A549 (cell line): Measurements from ENCODE around the gene NXN. TPM values are rescaled to one million over a fixed set of nuclear protein-coding genes. Genes with fewer than 3 reads are reported as not detected.

Experiments used
- ATAC-seq, 2 experiments: fragments of 200-7000 bp in 1 of 2; fragments of >200 bp in 1 of 2; cut with Nextera tagmentation in 1 of 2; cut with Tn5 transposase in 1 of 2; 3 replicates each; pipeline versions ENCODE4 v1.8.0 to v1.9.1; 2018 to 2020; ENCODE audit warnings: mild to moderate bottlenecking in 1 of 2, moderate library complexity in 1 of 2
- CTCF ChIA-PET: fragments of 300-600 bp; sonication (Branson Sonifier 250); formaldehyde crosslinking; extraction: SDS; loops from one replicate; lab custom pipeline; 2021; ENCODE audit warnings: antibody characterized with exemption, inconsistent platforms; lab: Yijun Ruan, JAX
- POLR2A ChIA-PET: fragments of 350-600 bp; formaldehyde crosslinking; extraction: SDS; loops from one replicate; lab custom pipeline; 2021; ENCODE audit warnings: antibody characterized with exemption, inconsistent platforms; lab: Yijun Ruan, JAX
- DNase-seq, 2 experiments: peaks; one replicate each; pipeline versions ENCODE4 v3.0.0 to v3.0.0-alpha.2; 2011 to 2016; ENCODE audit warnings: low read depth in 1 of 2, low spot score in 1 of 2
- FAIRE-seq: peaks from 2 replicates; lab custom pipeline; 2011; peaks lifted over from hg19 to GRCh38; lab: Jason Lieb, UNC
- H3K27ac ChIP-seq, 2 experiments: fragments of >200 bp; sonication (Bioruptor Twin); formaldehyde crosslinking; 3 replicates each; pipeline ENCODE4 v1.5.1; 2016 to 2017
- H3K4me1 ChIP-seq: fragments of >200 bp; sonication (Bioruptor Twin); formaldehyde crosslinking; 3 replicates; pipeline ENCODE4 v1.6.1; 2016
- H3K4me2 ChIP-seq: fragments of >200 bp; sonication (Bioruptor Twin); formaldehyde crosslinking; 3 replicates; pipeline ENCODE4 v1.6.1; 2016
- H3K4me3 ChIP-seq: fragments of >200 bp; sonication (Bioruptor Twin); formaldehyde crosslinking; 3 replicates; pipeline ENCODE4 v1.5.1; 2016
- H3K9me3 ChIP-seq: fragments of >200 bp; sonication (Bioruptor Twin); formaldehyde crosslinking; 3 replicates; pipeline ENCODE4 v1.6.1; 2016
- BCL3 ChIP-seq: fragments of >200 bp; sonication (Bioruptor Twin); formaldehyde crosslinking; IDR thresholded peaks from 3 replicates; pipeline ENCODE4 v1.6.1; 2016
- CBX2 ChIP-seq: fragments of 200-600 bp; sonication (generic); IDR thresholded peaks from 2 replicates; pipeline ENCODE4 v1.6.1; 2016; ENCODE audit warnings: low read depth, mild to moderate bottlenecking, borderline replicate concordance
- CBX8 ChIP-seq: fragments of 200-600 bp; sonication (generic); IDR thresholded peaks from 2 replicates; pipeline ENCODE4 v1.6.1; 2016
- EP300 ChIP-seq, 2 experiments: fragments of >200 bp; sonication (Bioruptor Twin); formaldehyde crosslinking; IDR thresholded peaks; 2 replicates in 1 of 2; 3 replicates in 1 of 2; pipeline ENCODE4 v1.6.1; 2016 to 2017
- ESRRA ChIP-seq: fragments of 150-350 bp; IDR thresholded peaks from 2 replicates; pipeline ENCODE4 v1.6.1; 2014; ENCODE audit warnings: mild to moderate bottlenecking, low read length, borderline replicate concordance
- FOSL2 ChIP-seq, 2 experiments: fragments of 450-650 bp in 1 of 2; fragments of >200 bp in 1 of 2; sonication (Bioruptor Twin) in 1 of 2; formaldehyde crosslinking; IDR thresholded peaks; 2 replicates each; pipeline versions ENCODE4 v1.5.0 to v1.6.1; 2016 to 2020; ENCODE audit warnings: mild to moderate bottlenecking in 1 of 2, moderate library complexity in 1 of 2
- FOXS1 ChIP-seq: fragments of 250-450 bp; sonication (Bioruptor Pico); IDR thresholded peaks from 2 replicates; pipeline ENCODE4 v1.5.0; 2020; ENCODE audit warnings: mild to moderate bottlenecking, moderate library complexity
- GATA3 ChIP-seq: IDR thresholded peaks from 2 replicates; pipeline ENCODE4 v1.6.1; 2012; ENCODE audit warnings: borderline replicate concordance
- HOXA7 ChIP-seq: fragments of 250-450 bp; sonication (Bioruptor Pico); IDR thresholded peaks from 2 replicates; pipeline ENCODE4 v1.5.0; 2020; ENCODE audit warnings: mild to moderate bottlenecking, moderate library complexity
- HOXB13 ChIP-seq: fragments of 250-450 bp; sonication (Bioruptor Pico); IDR thresholded peaks from 2 replicates; pipeline ENCODE4 v1.5.0; 2020; ENCODE audit warnings: low read depth, mild to moderate bottlenecking, moderate library complexity
- MAFK ChIP-seq: fragments of 450-650 bp; IDR thresholded peaks from 2 replicates; pipeline ENCODE4 v1.6.1; 2014; ENCODE audit not compliant: partially characterized antibody
- NFE2L2 ChIP-seq: fragments of 150-350 bp; conservative IDR thresholded peaks from 2 replicates; pipeline ENCODE4 v1.6.1; 2014; ENCODE audit warnings: low read length
- PBX3 ChIP-seq: IDR thresholded peaks from 2 replicates; pipeline ENCODE4 v1.6.1; 2012
- RAD21 ChIP-seq, 2 experiments: fragments of >200 bp in 1 of 2; sonication (Bioruptor Twin) in 1 of 2; formaldehyde crosslinking in 1 of 2; IDR thresholded peaks in 1 of 2; conservative IDR thresholded peaks in 1 of 2; 2 replicates in 1 of 2; 3 replicates in 1 of 2; pipeline ENCODE4 v1.6.1; 2012 to 2018; ENCODE audit warnings: inconsistent platforms in 1 of 2
- RARB ChIP-seq: fragments of 250-450 bp; sonication (Bioruptor Pico); IDR thresholded peaks from 2 replicates; pipeline ENCODE4 v1.8.0; 2021; ENCODE audit warnings: mild to moderate bottlenecking, moderate library complexity
- REST ChIP-seq: fragments of 200-600 bp; sonication (generic); IDR thresholded peaks from 2 replicates; pipeline ENCODE4 v1.6.1; 2016; ENCODE audit warnings: antibody characterized with exemption, mild to moderate bottlenecking, moderate library complexity
- TP53 ChIP-seq: fragments of 250-450 bp; sonication (Bioruptor Pico); IDR thresholded peaks from 2 replicates; pipeline ENCODE4 v1.5.0; 2021; ENCODE audit warnings: mild to moderate bottlenecking, moderate library complexity
- ZNF302 ChIP-seq: fragments of 250-450 bp; sonication (Bioruptor Pico); IDR thresholded peaks from 2 replicates; pipeline ENCODE4 v1.9.0; 2021; ENCODE audit warnings: inconsistent platforms, mild to moderate bottlenecking, moderate library complexity
- ZSCAN20 ChIP-seq: fragments of 250-450 bp; sonication (Bioruptor Pico); IDR thresholded peaks from 2 replicates; pipeline ENCODE4 v1.8.0; 2022; ENCODE audit warnings: mild to moderate bottlenecking, moderate library complexity
- WGBS: methylation state at CpG from one replicate; pipeline ENCODE4 v1.1.6; 2017; ENCODE audit errors: missing lambda C conversion rate; 5-methylcytosine and 5-hydroxymethylcytosine counted together
- polyA plus RNA-seq, 4 experiments: library from polyadenylated mRNA; depleted of rRNA in 3 of 4; stranded (reverse); fragments of >200 nt; fragmentation: RNase III in 1 of 4; extraction: RNeasy Plus Mini Kit Qiagen cat#74134 plus additional on column Dnase treatment in 1 of 4; gene quantifications; 2 replicates in 3 of 4; 3 replicates in 1 of 4; pipeline ENCODE4 v1.2.3, GENCODE V29; 2011 to 2017
- TF ChIP-seq, protein P1 (sequence below): IDR thresholded peaks from 2 replicates; pipeline ENCODE4 v1.6.1; 2012; ENCODE audit warnings: low read depth, borderline replicate concordance

NXN gene
- polyA plus RNA-seq, 2 of the 4 experiments (the other 2 are of a cell fraction): 24.6 to 31.1 TPM

DNA sequence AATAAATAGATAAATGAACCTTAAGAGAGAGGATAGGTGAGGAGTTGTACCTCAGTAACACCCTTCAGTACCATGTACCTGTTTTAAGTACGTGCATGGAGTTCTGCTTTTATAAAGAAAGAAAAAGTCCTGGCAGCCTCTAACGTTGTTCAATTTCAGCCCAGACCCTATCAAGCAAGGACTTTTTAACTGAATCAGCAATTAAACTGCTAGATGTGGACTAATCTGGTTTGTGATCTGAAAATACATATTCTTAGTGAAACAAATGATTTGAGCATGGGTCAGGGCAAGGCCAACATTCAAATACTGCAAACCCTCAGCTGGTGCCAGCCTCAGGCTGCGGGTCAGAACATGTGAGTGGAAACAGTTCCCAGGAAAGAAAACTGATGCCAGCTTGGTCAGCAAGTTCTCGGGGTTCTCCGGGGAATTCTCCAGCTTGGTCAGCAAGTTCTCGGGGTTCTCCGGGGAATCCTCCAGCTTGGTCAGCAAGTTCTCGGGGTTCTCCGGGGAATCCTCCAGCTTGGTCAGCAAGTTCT, 112.9 kb downstream of the NXN start:
- Histone ChIP-seq H3K27ac (no peak overlapping the region), H3K4me1 (peaks cover 11% of the 10 kb centered on the region; the same call in 1 of the 3 replicates), H3K4me2 (no peak overlapping the region), H3K9me3 (no peaks in the 10 kb centered on the region), H3K4me3 (no peak overlapping the region)
- 92% methylated on average over 9 of the region's 9 CpGs for WGBS
- FAIRE-seq: no peak
- no peak for ATAC-seq
- ChIA-PET CTCF (interaction anchor here (0.6 to 2.3 kb wide), 5 partner anchors 12 to 163 kb away, joined by 3 to 7 read pairs (median 5); no protein-coding TSS in a partner anchor), POLR2A (interaction anchor here (0.6 kb wide), 1 partner anchor 663 kb away, joined by 4 read pairs; no protein-coding TSS in a partner anchor)
- no peak for DNase-seq
- TF ChIP-seq GATA3 (no peak), REST (no peak), MAFK (peak; percentile 84), FOSL2 (IDR thresholded peaks at IDR 0.05) (no peak), FOSL2 (CRISPR knock-in tag; IDR thresholded peaks at IDR 0.05) (no peak)

GRCh38 chr17:864315-864714, 115.3 kb downstream of the NXN start:
- Histone ChIP-seq H3K27ac (no peak overlapping the region), H3K9me3 (no peaks in the 10 kb centered on the region), H3K4me3 (no peak overlapping the region), H3K4me1 (no peaks in the 10 kb centered on the region), H3K4me2 (no peak overlapping the region)
- ATAC-seq (no peak), DNase-seq (no peak), FAIRE-seq (no peak)
- 67% methylated on average over 8 of the region's 8 CpGs for WGBS
- POLR2A ChIA-PET: no interaction called here
- CTCF ChIA-PET: interaction anchor here (1.2 to 2.3 kb wide), 2 partner anchors 10 to 15 kb away, joined by 4 to 7 read pairs; no protein-coding TSS in a partner anchor
- TF ChIP-seq RAD21 (conservative IDR thresholded peaks at IDR 0.05 in 1 of 2, IDR thresholded peaks at IDR 0.05 in 1 of 2): no peak
- TF ChIP-seq, protein P1, sequence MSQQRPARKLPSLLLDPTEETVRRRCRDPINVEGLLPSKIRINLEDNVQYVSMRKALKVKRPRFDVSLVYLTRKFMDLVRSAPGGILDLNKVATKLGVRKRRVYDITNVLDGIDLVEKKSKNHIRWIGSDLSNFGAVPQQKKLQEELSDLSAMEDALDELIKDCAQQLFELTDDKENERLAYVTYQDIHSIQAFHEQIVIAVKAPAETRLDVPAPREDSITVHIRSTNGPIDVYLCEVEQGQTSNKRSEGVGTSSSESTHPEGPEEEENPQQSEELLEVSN: no peak

DNA sequence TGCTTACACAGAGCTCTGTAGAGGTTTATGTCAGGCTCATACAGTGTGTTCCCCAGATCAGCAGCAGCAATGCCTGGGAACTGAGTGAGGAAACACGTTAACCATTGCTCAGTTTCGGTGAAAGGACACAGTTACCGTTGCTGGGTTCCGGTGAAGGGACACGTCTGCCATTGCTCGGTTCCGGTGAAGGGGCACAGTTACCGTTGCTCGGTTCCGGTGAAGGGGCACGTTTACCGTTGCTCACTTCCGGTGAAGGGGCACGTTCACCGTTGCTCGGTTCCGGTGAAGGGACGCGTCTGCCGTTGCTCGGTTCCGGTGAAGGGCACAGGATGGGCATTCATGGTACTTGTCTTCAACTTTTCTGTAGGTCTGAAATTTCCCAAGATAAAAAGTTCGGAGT, 115.7 kb downstream of the NXN start:
- ChIA-PET POLR2A (no interaction called here), CTCF (interaction anchor here (1.2 kb wide), 1 partner anchor 11 kb away, joined by 4 read pairs; no protein-coding TSS in a partner anchor)
- DNase-seq (no peak), FAIRE-seq (no peak), ATAC-seq (0 out of 6 replicates have a peak, but pooled peaks of 1 of the 2 experiments have one; percentile 16)
- WGBS: 86% methylated on average over 23 of the region's 23 CpGs
- TF ChIP-seq EP300 (IDR thresholded peaks at IDR 0.05): no peak
- no peak for TF ChIP-seq HOXB13 (CRISPR knock-in tag)
- TF ChIP-seq FOXS1 (CRISPR knock-in tag): no peak
- no peak for TF ChIP-seq ZNF302 (CRISPR knock-in tag)
- TF ChIP-seq BCL3: no peak
- TF ChIP-seq ESRRA: no peak
- no peak for TF ChIP-seq CBX2
- TF ChIP-seq CBX8: no peak
- TF ChIP-seq PBX3: no peak
- no peak for TF ChIP-seq NFE2L2
- TF ChIP-seq HOXA7 (CRISPR knock-in tag): no peak
- TF ChIP-seq TP53: no peak
- TF ChIP-seq ZSCAN20 (CRISPR knock-in tag): no peak
- TF ChIP-seq RARB (CRISPR knock-in tag): no peak
- H3K4me3 ChIP-seq: no peak overlapping the region
- H3K27ac ChIP-seq: no peak overlapping the region
- H3K4me1 ChIP-seq: no peaks in the 10 kb centered on the region
- no peaks in the 10 kb centered on the region for H3K9me3 ChIP-seq
- H3K4me2 ChIP-seq: no peak overlapping the region
